ENCODE results near the gene RCC2.
"Not testable (repeated sequence)": the region's sequence is repeated elsewhere in the genome, so short reads cannot be mapped to it uniquely, and the experiment has no call there.

RCC2 gene

GRCh38 chr1:17414022-17414421 is 25.5 kb downstream of the RCC2 start:
- no peak for DNase-seq

GRCh38 chr1:17412093-17412870 is 27.2 kb downstream of the RCC2 start:
- DNase-seq: no peak

GRCh38 chr1:17409391-17409811 is 30.1 kb downstream of the RCC2 start:
- no peak for DNase-seq

GRCh38 chr1:17407786-17408514 is 31.5 kb downstream of the RCC2 start:
- DNase-seq: not testable (repeated sequence)

- DNase-seq: not testable (repeated sequence)
Observed at GRCh38 chr1:17406760-17407475, 32.6 kb downstream of the RCC2 start.

GRCh38 chr1:17405898-17406759 is 33.3 kb downstream of the RCC2 start:
- DNase-seq: peak; percentile 53

GRCh38 chr1:17404820-17405219 is 34.7 kb downstream of the RCC2 start:
- DNase-seq: no peak

- DNase-seq: no peak
Observed at GRCh38 chr1:17404034-17404684, 35.3 kb downstream of the RCC2 start.

GRCh38 chr1:17403081-17403480 is 36.4 kb downstream of the RCC2 start:
- no peak for DNase-seq

GRCh38 chr1:17401841-17402240 is 37.6 kb downstream of the RCC2 start:
- no peak for DNase-seq

- no peak for DNase-seq
Observed at GRCh38 chr1:17400725-17401341, 38.6 kb downstream of the RCC2 start.

- DNase-seq: no peak
Observed at GRCh38 chr1:17397910-17398695, 41.4 kb downstream of the RCC2 start.

- no peak for DNase-seq
Observed at GRCh38 chr1:17393230-17393629, 46.2 kb downstream of the RCC2 start.

GRCh38 chr1:17392199-17392740 is 47.2 kb downstream of the RCC2 start:
- DNase-seq: no peak

- DNase-seq: no peak
Observed at GRCh38 chr1:17381161-17381560, 58.3 kb downstream of the RCC2 start.

GRCh38 chr1:17377325-17377953 is 62.0 kb downstream of the RCC2 start:
- no peak for DNase-seq

- no peak for DNase-seq
Observed at GRCh38 chr1:17375651-17376050, 63.8 kb downstream of the RCC2 start.

- DNase-seq: no peak
Observed at GRCh38 chr1:17372955-17373354, 66.5 kb downstream of the RCC2 start.

GRCh38 chr1:17371896-17372295 is 67.6 kb downstream of the RCC2 start, which contains the start of gene PADI6:
Gene PADI6, plus strand, starts transcription at chr1:17372196. Its CDS starts 50 bp downstream, at chr1:17372246.
- DNase-seq: no peak

GRCh38 chr1:17370618-17371017 is 68.9 kb downstream of the RCC2 start:
- no peak for DNase-seq
